Type B pancreatic cell (in vitro differentiated cells): ENCODE data around the gene HS3ST3A1. TPM values are rescaled to one million over a fixed set of nuclear protein-coding genes. Genes with fewer than 3 reads are reported as not detected.

Experiments
- DNase-seq: peaks from one replicate; pipeline ENCODE4 v3.0.0; 2021; ENCODE audit warnings: mixed read lengths; ENCODE audit not compliant: unreplicated experiment; ENCODE audit errors: extremely low spot score
- H3K27ac Mint-ChIP-seq: 2 replicates; pipeline ENCODE4 v1.8.0; 2021; ENCODE audit warnings: mild to moderate bottlenecking, mixed read lengths
- H3K27me3 Mint-ChIP-seq: 2 replicates; pipeline ENCODE4 v1.8.0; 2021; ENCODE audit warnings: mixed read lengths
- H3K36me3 Mint-ChIP-seq: 2 replicates; pipeline ENCODE4 v1.8.0; 2021; ENCODE audit warnings: mixed read lengths
- H3K4me1 Mint-ChIP-seq: one replicate; pipeline ENCODE4 v1.8.0; 2021; ENCODE audit warnings: mixed read lengths; ENCODE audit not compliant: unreplicated experiment
- H3K4me3 Mint-ChIP-seq: 2 replicates; pipeline ENCODE4 v1.8.0; 2021; ENCODE audit warnings: mild to moderate bottlenecking, mixed read lengths
- H3K9me3 Mint-ChIP-seq: 2 replicates; pipeline ENCODE4 v1.8.0; 2021; ENCODE audit warnings: mixed read lengths
- total RNA-seq: library from RNA; stranded (reverse); gene quantifications from 2 replicates; pipeline ENCODE4 v1.2.1, GENCODE V29; 2021; ENCODE audit warnings: low replicate concordance
- TF ChIP-seq, protein P1 (sequence below): fragments of 200-600 bp; sonication (generic); conservative IDR thresholded peaks from 2 replicates; pipeline ENCODE4 v1.5.0; 2021; ENCODE audit warnings: antibody characterized with exemption, mild to moderate bottlenecking

HS3ST3A1 gene
- total RNA-seq, 1 donor from 2014 or later, result 7.6 TPM

GRCh38 chr17:13580790-13581189 lies 20.9 kb downstream of the HS3ST3A1 start:
- no peak overlapping the region for H3K27ac Mint-ChIP-seq

DNA sequence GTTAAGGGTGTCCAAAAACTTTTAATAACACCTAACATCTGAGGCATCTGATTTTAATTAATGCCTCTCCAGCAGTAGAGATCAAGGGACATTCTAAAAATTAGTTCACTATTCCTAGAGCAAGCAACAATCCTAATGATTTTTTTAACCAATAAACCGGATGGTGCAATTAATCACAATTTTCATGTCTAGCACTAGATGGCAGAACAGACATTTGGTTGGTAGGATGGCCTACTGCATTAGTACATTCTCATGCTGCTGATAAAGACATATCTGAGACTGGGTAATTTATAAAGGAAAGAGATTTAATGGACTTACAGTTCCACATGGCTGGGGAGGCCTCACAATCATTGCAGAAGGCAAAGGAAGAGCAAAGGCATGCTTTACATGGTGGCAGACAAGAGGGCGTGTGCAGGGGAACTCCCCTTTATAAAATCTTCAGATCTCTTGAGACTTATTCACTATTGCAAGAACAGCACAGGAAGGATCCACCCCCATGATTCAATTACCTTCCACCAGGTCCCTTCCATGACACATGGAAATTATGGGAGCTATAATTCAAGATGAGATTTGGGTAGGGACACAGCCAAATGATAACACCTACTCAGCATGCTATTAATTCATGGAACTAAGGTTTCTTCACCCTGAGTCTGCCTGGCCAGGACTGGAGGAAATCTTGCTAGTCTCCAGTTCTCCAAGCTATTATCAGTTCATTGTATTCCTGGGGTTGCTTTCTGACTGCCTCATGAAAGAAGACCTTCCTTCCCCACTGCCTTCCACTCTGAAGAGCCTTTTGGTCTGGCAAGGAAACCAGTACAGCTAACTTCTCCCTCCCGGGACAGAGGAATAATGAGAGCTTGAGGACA lies 24.8 kb downstream of the HS3ST3A1 start:
- Mint-ChIP-seq H3K4me1 (peaks cover 14% of the 10 kb centered on the region), H3K27me3 (no peaks in the 10 kb centered on the region), H3K27ac (no peak overlapping the region), H3K36me3 (peaks cover 21% of the 10 kb centered on the region), H3K4me3 (no peak overlapping the region), H3K9me3 (peaks cover 11% of the 10 kb centered on the region)
- TF ChIP-seq, protein P1, sequence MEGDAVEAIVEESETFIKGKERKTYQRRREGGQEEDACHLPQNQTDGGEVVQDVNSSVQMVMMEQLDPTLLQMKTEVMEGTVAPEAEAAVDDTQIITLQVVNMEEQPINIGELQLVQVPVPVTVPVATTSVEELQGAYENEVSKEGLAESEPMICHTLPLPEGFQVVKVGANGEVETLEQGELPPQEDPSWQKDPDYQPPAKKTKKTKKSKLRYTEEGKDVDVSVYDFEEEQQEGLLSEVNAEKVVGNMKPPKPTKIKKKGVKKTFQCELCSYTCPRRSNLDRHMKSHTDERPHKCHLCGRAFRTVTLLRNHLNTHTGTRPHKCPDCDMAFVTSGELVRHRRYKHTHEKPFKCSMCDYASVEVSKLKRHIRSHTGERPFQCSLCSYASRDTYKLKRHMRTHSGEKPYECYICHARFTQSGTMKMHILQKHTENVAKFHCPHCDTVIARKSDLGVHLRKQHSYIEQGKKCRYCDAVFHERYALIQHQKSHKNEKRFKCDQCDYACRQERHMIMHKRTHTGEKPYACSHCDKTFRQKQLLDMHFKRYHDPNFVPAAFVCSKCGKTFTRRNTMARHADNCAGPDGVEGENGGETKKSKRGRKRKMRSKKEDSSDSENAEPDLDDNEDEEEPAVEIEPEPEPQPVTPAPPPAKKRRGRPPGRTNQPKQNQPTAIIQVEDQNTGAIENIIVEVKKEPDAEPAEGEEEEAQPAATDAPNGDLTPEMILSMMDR, result no peak
- no peak for DNase-seq

More at GRCh38 chr17:13580790-13581189, 20.9 kb downstream of the HS3ST3A1 start:
- TF ChIP-seq, protein P1, result no peak
- no peak overlapping the region for H3K4me3 Mint-ChIP-seq
- peaks cover 30% of the 10 kb centered on the region for H3K4me1 Mint-ChIP-seq
- peaks cover 10% of the 10 kb centered on the region for H3K36me3 Mint-ChIP-seq
- peaks cover 11% of the 10 kb centered on the region for H3K9me3 Mint-ChIP-seq
- DNase-seq, result no peak
- no peaks in the 10 kb centered on the region for H3K27me3 Mint-ChIP-seq

DNA sequence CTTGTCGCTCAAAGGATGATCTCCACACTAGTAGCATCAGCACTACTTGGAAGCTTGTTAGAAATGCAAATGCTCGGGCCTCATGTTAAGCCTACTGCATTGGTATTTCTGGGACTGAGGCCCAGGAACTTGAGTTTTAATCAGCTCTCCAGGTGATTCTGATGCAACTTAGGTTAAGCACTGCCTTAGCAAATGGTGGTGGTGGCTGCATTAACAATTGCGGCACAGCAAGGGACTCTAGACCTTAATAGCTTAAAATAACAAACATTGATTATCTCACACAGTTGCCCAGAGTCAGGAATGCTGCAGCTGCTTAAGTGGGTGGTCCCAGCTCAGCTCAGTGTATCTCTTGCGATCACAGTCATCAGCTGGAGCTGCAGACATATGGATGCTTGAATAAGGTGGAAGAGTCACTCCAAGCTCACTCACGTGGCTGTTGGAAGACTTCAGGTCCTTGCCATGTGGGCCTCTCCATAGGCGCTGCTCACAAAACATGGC lies 25.8 kb downstream of the HS3ST3A1 start:
- peaks cover 11% of the 10 kb centered on the region for H3K9me3 Mint-ChIP-seq
- TF ChIP-seq, protein P1, result no peak
- no peak overlapping the region for H3K4me3 Mint-ChIP-seq
- H3K27ac Mint-ChIP-seq, result no peak overlapping the region
- H3K27me3 Mint-ChIP-seq, result no peaks in the 10 kb centered on the region
- DNase-seq, result no peak
- peaks cover 12% of the 10 kb centered on the region for H3K4me1 Mint-ChIP-seq
- H3K36me3 Mint-ChIP-seq, result peaks cover 21% of the 10 kb centered on the region

GRCh38 chr17:13575466-13575865 lies 26.3 kb downstream of the HS3ST3A1 start:
- TF ChIP-seq, protein P1, result no peak
- Mint-ChIP-seq H3K27ac (no peak overlapping the region), H3K4me3 (no peak overlapping the region)

GRCh38 chr17:13572581-13572980 lies 29.1 kb downstream of the HS3ST3A1 start:
- no peak overlapping the region for H3K27ac Mint-ChIP-seq
- peaks cover 8% of the 10 kb centered on the region for H3K9me3 Mint-ChIP-seq
- no peak overlapping the region for H3K4me3 Mint-ChIP-seq
- peaks cover 20% of the 10 kb centered on the region for H3K36me3 Mint-ChIP-seq
- TF ChIP-seq, protein P1, result no peak
- no peak for DNase-seq
- H3K4me1 Mint-ChIP-seq, result peaks cover 27% of the 10 kb centered on the region
- H3K27me3 Mint-ChIP-seq, result no peaks in the 10 kb centered on the region

More at GRCh38 chr17:13575466-13575865, 26.3 kb downstream of the HS3ST3A1 start:
- peaks cover 21% of the 10 kb centered on the region for H3K36me3 Mint-ChIP-seq
- DNase-seq, result no peak
- H3K4me1 Mint-ChIP-seq, result peaks cover 12% of the 10 kb centered on the region
- H3K27me3 Mint-ChIP-seq, result no peaks in the 10 kb centered on the region
- peaks cover 11% of the 10 kb centered on the region for H3K9me3 Mint-ChIP-seq
